Neural cell (in vitro differentiated cells): ENCODE data around the gene TYW1.
"Not testable (repeated sequence)": the region's sequence is repeated elsewhere in the genome, so short reads cannot be mapped to it uniquely, and the experiment has no call there.

Experiments
- EP300 ChIP-seq: fragments of 450-650 bp; conservative IDR thresholded peaks from 2 replicates; pipeline ENCODE4 v1.6.1; 2014; ENCODE audit warnings: antibody characterized with exemption, mild to moderate bottlenecking, moderate library complexity; ENCODE audit not compliant: poor library complexity, severe bottlenecking
- EZH2 ChIP-seq: fragments of 200-600, 300-800 bp; shearing (Covaris generic), sonication (generic); IDR thresholded peaks from 2 replicates; pipeline ENCODE4 v1.6.1; 2014; ENCODE audit warnings: antibody characterized with exemption, low read length, borderline replicate concordance, mild to moderate bottlenecking; ENCODE audit not compliant: insufficient read depth, poor library complexity, severe bottlenecking
- MXI1 ChIP-seq: fragments of 450-650 bp; conservative IDR thresholded peaks from 2 replicates; pipeline ENCODE4 v1.6.1; 2014; ENCODE audit warnings: antibody characterized with exemption, mild to moderate bottlenecking; ENCODE audit not compliant: poor library complexity, severe bottlenecking
- POLR2AphosphoS5 ChIP-seq: IDR thresholded peaks from 2 replicates; pipeline ENCODE4 v1.6.1; 2012
- RAD21 ChIP-seq: fragments of 450-650 bp; conservative IDR thresholded peaks from 2 replicates; pipeline ENCODE4 v1.6.1; 2014; ENCODE audit warnings: antibody characterized with exemption, mild to moderate bottlenecking, moderate library complexity
- TF ChIP-seq, protein P1 (sequence below): fragments of 450-650 bp; IDR thresholded peaks from 2 replicates; pipeline ENCODE4 v1.5.1; 2014; ENCODE audit warnings: antibody characterized with exemption, mild to moderate bottlenecking, moderate library complexity; ENCODE audit not compliant: poor library complexity, severe bottlenecking

DNA sequence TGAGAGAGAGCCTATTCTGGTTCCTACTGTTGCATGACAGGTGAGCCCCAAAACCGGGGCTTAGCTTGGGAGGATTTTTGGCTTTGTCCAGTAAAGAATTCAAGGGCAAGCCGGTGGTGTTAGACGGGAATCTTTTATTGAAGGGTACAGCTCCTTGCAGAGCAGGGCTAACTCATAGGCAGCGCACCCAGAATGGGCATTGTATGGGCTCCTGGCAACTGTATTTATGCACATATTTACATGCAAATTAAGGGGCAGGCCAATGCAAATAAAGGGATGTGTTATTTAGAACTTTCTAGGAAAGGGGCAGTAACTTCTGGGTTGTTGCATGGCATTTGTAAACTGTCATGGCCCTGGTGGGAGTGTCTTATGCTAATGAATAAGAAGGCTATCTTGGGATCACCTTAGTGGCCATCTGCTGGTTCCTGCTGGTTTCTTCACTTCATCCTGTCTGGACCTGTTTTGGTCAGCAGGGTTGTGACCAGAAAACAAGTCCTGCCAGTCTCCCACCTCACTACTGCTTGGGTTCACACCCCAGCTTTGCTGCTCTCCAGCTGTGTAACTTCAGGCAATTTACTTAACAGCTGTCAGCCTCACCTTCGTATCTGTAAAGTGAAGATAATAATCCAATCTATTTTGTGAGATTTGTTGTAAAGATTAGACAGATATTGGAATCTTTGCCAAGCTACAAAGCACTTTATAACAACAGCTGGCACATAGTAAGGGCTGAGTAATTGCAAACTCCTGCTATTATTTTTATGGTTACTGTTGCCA, 182.5 kb downstream of the TYW1 start:
- TF ChIP-seq POLR2AphosphoS5, MXI1, EZH2, RAD21, EP300: not testable (repeated sequence)
- TF ChIP-seq, protein P1, sequence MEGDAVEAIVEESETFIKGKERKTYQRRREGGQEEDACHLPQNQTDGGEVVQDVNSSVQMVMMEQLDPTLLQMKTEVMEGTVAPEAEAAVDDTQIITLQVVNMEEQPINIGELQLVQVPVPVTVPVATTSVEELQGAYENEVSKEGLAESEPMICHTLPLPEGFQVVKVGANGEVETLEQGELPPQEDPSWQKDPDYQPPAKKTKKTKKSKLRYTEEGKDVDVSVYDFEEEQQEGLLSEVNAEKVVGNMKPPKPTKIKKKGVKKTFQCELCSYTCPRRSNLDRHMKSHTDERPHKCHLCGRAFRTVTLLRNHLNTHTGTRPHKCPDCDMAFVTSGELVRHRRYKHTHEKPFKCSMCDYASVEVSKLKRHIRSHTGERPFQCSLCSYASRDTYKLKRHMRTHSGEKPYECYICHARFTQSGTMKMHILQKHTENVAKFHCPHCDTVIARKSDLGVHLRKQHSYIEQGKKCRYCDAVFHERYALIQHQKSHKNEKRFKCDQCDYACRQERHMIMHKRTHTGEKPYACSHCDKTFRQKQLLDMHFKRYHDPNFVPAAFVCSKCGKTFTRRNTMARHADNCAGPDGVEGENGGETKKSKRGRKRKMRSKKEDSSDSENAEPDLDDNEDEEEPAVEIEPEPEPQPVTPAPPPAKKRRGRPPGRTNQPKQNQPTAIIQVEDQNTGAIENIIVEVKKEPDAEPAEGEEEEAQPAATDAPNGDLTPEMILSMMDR: not testable (repeated sequence)
